Measurements from ENCODE around the gene DYNC1I1. TPM values are rescaled to one million over a fixed set of nuclear protein-coding genes. Genes with fewer than 3 reads are reported as not detected.
A peak's percentile ranks its signal among the peaks of the same experiment; 100 is the strongest.

Gene DYNC1I1
- total RNA-seq, 1 experiment from 2014 or later: 1.1 TPM

DNA sequence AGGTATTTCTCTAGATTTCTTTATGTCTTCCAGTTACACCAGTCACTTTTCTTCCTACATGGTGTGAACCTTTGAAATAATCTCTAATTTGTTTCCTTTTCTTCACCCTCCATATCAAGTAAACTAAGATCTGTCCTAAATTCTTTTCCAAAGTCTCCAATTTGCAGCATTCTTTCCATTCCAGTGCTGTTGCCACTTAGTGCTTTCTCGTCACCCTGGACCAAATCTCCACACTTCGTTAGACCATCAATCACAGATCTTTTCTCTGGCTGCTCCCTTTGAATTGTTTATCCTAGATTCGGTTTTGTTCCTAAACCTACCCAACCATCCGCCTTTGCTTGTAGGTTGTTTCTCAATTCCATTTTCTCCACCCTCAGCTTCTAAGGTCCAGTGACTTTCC, 74.7 kb downstream of the DYNC1I1 start:
- no peak for DNase-seq (ENCODE audit: low read depth)

- DNase-seq (ENCODE audit: low read depth): peak; percentile 88
Measured at GRCh38 chr7:95859429-95859828, 87.1 kb downstream of the DYNC1I1 start.

GRCh38 chr7:95861041-95861440, 88.7 kb downstream of the DYNC1I1 start:
- peak; percentile 34 for DNase-seq (ENCODE audit: low read depth)

DNA sequence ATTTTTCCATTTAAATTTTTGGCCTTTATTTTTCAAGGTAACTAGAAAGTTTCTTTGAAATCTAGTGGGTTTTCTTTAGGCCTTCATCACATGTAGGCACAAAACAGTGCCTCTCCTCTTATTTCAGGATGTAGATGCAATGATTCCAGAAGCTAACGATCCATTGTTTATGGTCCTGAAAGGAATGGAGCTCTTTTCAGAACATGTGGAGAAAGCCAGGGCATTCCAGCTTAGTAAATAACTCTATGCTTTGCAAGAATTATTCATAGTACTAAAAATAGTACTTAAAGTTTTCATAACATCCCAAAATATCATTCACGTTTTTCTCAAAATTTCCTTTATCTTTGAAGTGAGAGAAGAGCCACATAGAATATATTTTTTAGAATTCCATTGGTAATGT, 91.3 kb downstream of the DYNC1I1 start:
- DNase-seq (ENCODE audit: low read depth): no peak

GRCh38 chr7:95865716-95866371, 93.5 kb downstream of the DYNC1I1 start:
- no peak for DNase-seq (ENCODE audit: low read depth)

- peak; percentile 15 for DNase-seq (ENCODE audit: low read depth)
Measured at GRCh38 chr7:95867309-95867708, 95.0 kb downstream of the DYNC1I1 start.

GRCh38 chr7:95871075-95871848, 98.9 kb downstream of the DYNC1I1 start:
- peak; percentile 64 for DNase-seq (ENCODE audit: low read depth)

GRCh38 chr7:95871896-95872295, 99.5 kb downstream of the DYNC1I1 start:
- DNase-seq (ENCODE audit: low read depth): no peak

GRCh38 chr7:95874129-95874528, 101.8 kb downstream of the DYNC1I1 start:
- no peak for DNase-seq (ENCODE audit: low read depth)

GRCh38 chr7:95874541-95875265, 102.3 kb downstream of the DYNC1I1 start:
- DNase-seq (ENCODE audit: low read depth): peak; percentile 45

- DNase-seq (ENCODE audit: low read depth): no peak
Measured at GRCh38 chr7:95875519-95875918, 103.2 kb downstream of the DYNC1I1 start.

DNA sequence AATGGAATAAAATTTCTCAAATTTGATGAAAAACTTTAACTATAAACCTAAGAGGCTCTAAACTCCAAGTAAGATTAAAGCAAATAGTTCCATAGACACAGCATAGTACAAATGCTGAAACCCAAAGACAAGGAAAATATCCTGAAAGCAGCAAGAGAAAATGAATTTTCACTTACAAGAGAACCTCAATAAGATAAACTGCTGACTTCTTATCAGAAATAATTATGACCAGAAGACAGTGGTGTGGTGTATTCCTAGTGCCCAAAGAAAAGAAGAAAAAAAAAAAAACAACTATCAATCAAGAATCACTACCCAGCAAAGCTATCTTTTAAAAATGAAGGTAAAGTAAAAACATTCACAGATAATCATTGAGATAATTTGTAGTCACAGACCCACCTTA, 106.3 kb downstream of the DYNC1I1 start:
- DNase-seq (ENCODE audit: low read depth): no peak

GRCh38 chr7:95881597-95881996, 109.2 kb downstream of the DYNC1I1 start:
- DNase-seq (ENCODE audit: low read depth): no peak

DNA sequence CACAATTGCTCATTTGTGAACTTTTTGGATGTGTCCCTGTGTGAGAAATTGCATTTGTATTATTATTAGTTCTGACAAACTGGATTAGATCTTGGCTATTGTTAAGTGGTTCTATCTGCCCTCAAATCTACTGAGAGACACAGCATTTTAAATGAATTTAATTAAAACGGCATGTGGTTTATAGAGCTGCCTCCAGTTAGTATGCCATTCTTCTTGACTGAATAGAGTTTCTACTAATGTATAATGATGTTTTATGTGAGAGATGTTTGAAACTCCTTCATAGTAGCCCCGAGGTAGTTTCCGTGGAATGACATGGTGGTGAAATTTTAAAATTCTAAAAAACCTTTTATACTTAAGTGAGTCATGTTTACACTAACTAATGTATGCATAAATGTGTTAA, 110.9 kb downstream of the DYNC1I1 start:
- no peak for DNase-seq (ENCODE audit: low read depth)

DNA sequence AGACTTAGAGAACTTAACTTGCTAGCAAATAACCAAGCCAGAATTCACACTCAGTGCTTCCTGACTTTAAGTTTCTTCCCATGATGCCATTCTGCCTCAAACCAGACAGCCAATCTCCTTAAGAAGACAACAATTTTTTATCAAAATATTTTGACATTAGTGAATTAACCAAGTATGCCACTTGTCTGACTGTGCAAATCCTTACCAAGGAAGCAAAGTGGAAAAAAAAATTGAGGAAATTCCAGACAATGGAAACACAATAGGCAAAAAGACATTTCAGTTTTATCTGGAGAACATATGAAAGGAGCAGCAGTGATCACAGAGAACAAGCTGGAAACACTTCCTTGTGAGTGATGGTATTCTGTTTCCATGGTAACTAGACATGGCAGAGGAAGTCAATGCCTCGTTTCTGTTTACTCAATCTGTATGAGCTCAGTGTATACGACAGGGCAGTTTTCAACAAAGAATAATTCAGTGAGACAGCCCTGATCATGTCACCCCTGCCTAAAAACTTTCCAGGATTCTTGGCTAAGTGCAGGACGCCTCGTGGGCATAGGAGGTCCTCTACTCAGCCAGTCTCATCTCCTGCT, 114.2 kb downstream of the DYNC1I1 start:
- DNase-seq (ENCODE audit: low read depth): peak; percentile 32

GRCh38 chr7:95893484-95893883, 121.1 kb downstream of the DYNC1I1 start:
- no peak for DNase-seq (ENCODE audit: low read depth)

DNA sequence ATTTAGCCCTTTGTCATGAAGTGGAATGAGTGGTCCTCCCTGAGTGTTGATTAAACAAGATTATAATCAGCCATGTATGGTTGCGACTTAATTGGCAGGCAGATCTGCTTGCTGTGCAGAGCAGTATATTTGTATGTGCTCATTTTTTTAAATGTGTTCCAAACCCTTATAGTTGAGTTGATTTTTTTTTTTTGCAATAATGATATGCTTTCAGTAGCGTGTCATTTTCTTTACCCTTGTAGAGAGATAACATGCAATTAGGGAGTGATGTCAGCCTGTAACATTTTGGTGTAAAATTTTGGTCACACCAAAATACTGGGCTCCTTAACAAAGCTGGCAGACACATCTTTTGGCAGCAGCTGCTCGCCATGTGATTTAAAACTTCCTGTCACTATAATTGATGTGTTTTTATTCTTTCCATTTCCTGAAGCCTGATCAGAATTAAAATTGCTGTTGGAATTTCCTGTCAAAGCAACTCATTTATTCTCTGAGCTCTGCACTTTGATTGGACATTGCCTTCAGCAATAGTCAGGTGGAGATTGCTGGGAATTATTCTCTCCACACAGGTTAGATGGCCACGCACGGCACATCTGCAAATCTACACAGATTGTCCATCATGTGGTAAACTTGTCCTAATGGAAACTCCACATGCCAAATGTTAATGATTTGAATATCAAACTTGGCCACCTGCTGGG, 125.3 kb downstream of the DYNC1I1 start:
- no peak for DNase-seq (ENCODE audit: low read depth)

DNA sequence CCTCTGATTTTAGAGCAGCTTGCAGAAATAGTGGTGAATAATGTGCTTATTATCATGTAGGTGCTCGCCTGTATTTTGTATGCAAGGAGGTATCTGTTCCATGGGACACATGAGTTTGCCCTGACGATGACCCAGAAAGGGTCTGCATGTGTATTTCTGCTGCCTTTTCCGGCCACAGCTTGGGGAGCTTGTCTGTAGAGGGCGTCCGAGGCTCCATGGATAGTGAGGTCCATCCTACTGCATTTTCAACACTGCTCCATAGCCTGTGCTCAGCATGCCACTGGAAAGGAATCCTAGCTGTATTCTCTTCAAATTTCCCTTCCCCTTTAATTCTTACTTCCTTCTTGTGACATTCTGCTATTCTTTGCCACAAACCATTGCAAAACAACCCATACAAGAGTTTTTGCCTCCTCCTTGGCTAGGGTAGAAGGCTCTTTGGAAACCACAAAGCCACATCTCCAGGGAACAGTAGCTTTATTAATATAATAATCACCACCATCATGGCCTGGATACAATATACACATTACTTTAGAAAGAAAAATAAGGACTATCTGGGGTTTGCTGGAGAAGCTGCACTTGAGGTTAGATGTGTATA, 127.7 kb downstream of the DYNC1I1 start:
- DNase-seq (ENCODE audit: low read depth): no peak

DNA sequence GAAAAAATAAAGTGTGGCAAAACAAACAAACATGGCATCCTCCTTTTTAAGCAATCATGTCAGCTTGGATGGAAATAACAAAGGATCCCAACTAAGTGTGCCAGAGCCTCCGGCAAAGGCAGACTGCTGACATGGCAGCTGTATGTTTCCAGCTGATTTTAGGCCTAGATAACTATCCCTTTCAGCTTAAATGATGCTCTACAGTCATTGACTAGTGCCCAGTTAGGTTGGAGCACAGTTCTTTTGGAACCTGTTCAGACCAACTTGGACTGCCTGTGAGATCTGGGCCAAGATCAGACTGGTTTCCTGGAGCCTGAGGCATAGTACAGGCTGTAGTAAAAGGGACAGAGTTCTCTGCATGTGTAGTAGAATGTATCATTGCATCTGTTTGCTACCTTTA, 128.7 kb downstream of the DYNC1I1 start:
- no peak for DNase-seq (ENCODE audit: low read depth)

DNA sequence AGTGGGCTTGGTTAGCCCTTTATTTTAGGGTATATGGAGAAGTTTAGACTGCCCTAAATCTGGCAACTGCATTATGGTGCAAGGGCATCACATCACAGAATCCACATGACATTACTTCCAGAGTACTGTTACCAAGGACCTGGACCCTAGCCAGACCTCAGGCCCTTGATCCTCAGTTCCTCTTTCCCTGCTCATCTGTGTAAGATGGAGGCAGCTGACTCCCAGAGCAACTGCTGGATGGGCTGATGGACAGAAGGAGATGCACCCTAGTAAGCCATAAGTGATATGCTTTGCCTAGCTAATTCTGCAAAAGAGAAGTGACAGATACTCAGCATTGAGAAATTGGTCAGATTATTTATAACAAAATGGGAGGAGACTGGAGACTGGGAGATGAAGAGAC, 131.7 kb downstream of the DYNC1I1 start:
- DNase-seq (ENCODE audit: low read depth): no peak

- DNase-seq (ENCODE audit: low read depth): peak; percentile 26
Measured at GRCh38 chr7:95905167-95905566, 132.8 kb downstream of the DYNC1I1 start.

Data from LHCN-M2 (cell line).